Activated naive CD4-positive, alpha-beta T cell treated with anti-CD3 and anti-CD28 coated beads, Interleukin-2, amount 50 U/mL, for 24 hours (primary cell): ENCODE data around the gene SSH3.
"Not testable (repeated sequence)": the region's sequence is repeated elsewhere in the genome, so short reads cannot be mapped to it uniquely, and the experiment has no call there.

Experiments used
- H3K27ac Mint-ChIP-seq: one replicate; pipeline ENCODE4 v1.8.0; 2021; ENCODE audit warnings: mild to moderate bottlenecking, mixed read lengths
- H3K27me3 Mint-ChIP-seq: one replicate; pipeline ENCODE4 v1.8.0; 2021; ENCODE audit warnings: mixed read lengths
- H3K36me3 Mint-ChIP-seq: one replicate; pipeline ENCODE4 v1.8.0; 2021; ENCODE audit warnings: mixed read lengths
- H3K4me1 Mint-ChIP-seq: one replicate; pipeline ENCODE4 v1.8.0; 2021; ENCODE audit warnings: mixed read lengths
- H3K4me3 Mint-ChIP-seq: one replicate; pipeline ENCODE4 v1.8.0; 2021; ENCODE audit warnings: mild to moderate bottlenecking, mixed read lengths
- H3K9me3 Mint-ChIP-seq: one replicate; pipeline ENCODE4 v1.8.0; 2021; ENCODE audit warnings: mixed read lengths

The SSH3 gene

GRCh38 chr11:67303132-67303834, at the start of gene SSH3:
Gene SSH3 (plus strand): TSS chr11:67303530. CDS start chr11:67303626, 96 bp downstream.
- peaks cover 9% of the 10 kb centered on the region for H3K4me1 Mint-ChIP-seq
- H3K4me3 Mint-ChIP-seq = peak within 1 kb of the TSS; percentile 63

GRCh38 chr11:67253872-67254624, 49.3 kb upstream of the SSH3 start:
- Mint-ChIP-seq H3K36me3 (peaks cover 22% of the 10 kb centered on the region), H3K4me3 (no peak overlapping the region), H3K27ac (peak overlapping the region; percentile 81), H3K9me3 (no peaks in the 10 kb centered on the region), H3K27me3 (no peaks in the 10 kb centered on the region), H3K4me1 (peaks cover 52% of the 10 kb centered on the region)

More at GRCh38 chr11:67303132-67303834, at the start of gene SSH3:
- Mint-ChIP-seq H3K9me3 (no peaks in the 10 kb centered on the region), H3K27me3 (no peaks in the 10 kb centered on the region), H3K36me3 (peaks cover 2% of the 10 kb centered on the region), H3K27ac (peak within 1 kb of the TSS; percentile 65)

- H3K27me3 Mint-ChIP-seq = no peaks in the 10 kb centered on the region
- H3K36me3 Mint-ChIP-seq = peaks cover 16% of the 10 kb centered on the region
- no peak overlapping the region for H3K4me3 Mint-ChIP-seq
- peak overlapping the region; percentile 51 for H3K27ac Mint-ChIP-seq
- H3K9me3 Mint-ChIP-seq = no peaks in the 10 kb centered on the region
- peaks cover 45% of the 10 kb centered on the region for H3K4me1 Mint-ChIP-seq
Measured at GRCh38 chr11:67254798-67255197, 48.5 kb upstream of the SSH3 start.

GRCh38 chr11:67255353-67255752, 48.0 kb upstream of the SSH3 start:
- Mint-ChIP-seq H3K27ac (peak overlapping the region; percentile 55), H3K36me3 (peaks cover 16% of the 10 kb centered on the region), H3K27me3 (no peaks in the 10 kb centered on the region), H3K4me1 (peaks cover 44% of the 10 kb centered on the region), H3K4me3 (no peak overlapping the region), H3K9me3 (no peaks in the 10 kb centered on the region)

- H3K4me1 Mint-ChIP-seq = peaks cover 45% of the 10 kb centered on the region
- H3K4me3 Mint-ChIP-seq = no peak overlapping the region
- no peaks in the 10 kb centered on the region for H3K27me3 Mint-ChIP-seq
- H3K27ac Mint-ChIP-seq = peak overlapping the region; percentile 55
- H3K36me3 Mint-ChIP-seq = peaks cover 16% of the 10 kb centered on the region
- H3K9me3 Mint-ChIP-seq = no peaks in the 10 kb centered on the region
Measured at GRCh38 chr11:67255864-67256263, 47.5 kb upstream of the SSH3 start.

- Mint-ChIP-seq H3K27me3 (no peaks in the 10 kb centered on the region), H3K9me3 (no peaks in the 10 kb centered on the region), H3K27ac (peak overlapping the region; percentile 65), H3K4me3 (no peak overlapping the region), H3K4me1 (peaks cover 40% of the 10 kb centered on the region), H3K36me3 (peaks cover 16% of the 10 kb centered on the region)
Measured at GRCh38 chr11:67256477-67257135, 46.7 kb upstream of the SSH3 start.

- Mint-ChIP-seq H3K27ac (no peak overlapping the region), H3K27me3 (no peaks in the 10 kb centered on the region), H3K36me3 (peaks cover 4% of the 10 kb centered on the region), H3K4me3 (no peak overlapping the region), H3K9me3 (no peaks in the 10 kb centered on the region), H3K4me1 (peaks cover 38% of the 10 kb centered on the region)
Measured at GRCh38 chr11:67260406-67260805, 42.9 kb upstream of the SSH3 start.

- not testable (repeated sequence) for H3K27me3 Mint-ChIP-seq, H3K9me3 Mint-ChIP-seq, H3K36me3 Mint-ChIP-seq
- peaks cover 41% of the 10 kb centered on the region for H3K4me1 Mint-ChIP-seq
- H3K4me3 Mint-ChIP-seq = peak overlapping the region; percentile 76
- peak overlapping the region; percentile 17 for H3K27ac Mint-ChIP-seq
Measured at GRCh38 chr11:67260885-67261639, 42.3 kb upstream of the SSH3 start.

- Mint-ChIP-seq H3K27me3 (no peaks in the 10 kb centered on the region), H3K36me3 (no peaks in the 10 kb centered on the region), H3K4me3 (peak overlapping the region; percentile 75), H3K27ac (no peak overlapping the region), H3K9me3 (no peaks in the 10 kb centered on the region), H3K4me1 (peaks cover 41% of the 10 kb centered on the region)
Measured at GRCh38 chr11:67261640-67261945, 41.7 kb upstream of the SSH3 start.

GRCh38 chr11:67261946-67262681, 41.2 kb upstream of the SSH3 start:
- H3K4me1 Mint-ChIP-seq = peaks cover 41% of the 10 kb centered on the region
- H3K9me3 Mint-ChIP-seq = no peaks in the 10 kb centered on the region
- H3K36me3 Mint-ChIP-seq = no peaks in the 10 kb centered on the region
- peak overlapping the region; percentile 79 for H3K4me3 Mint-ChIP-seq
- H3K27ac Mint-ChIP-seq = no peak overlapping the region
- no peaks in the 10 kb centered on the region for H3K27me3 Mint-ChIP-seq

- Mint-ChIP-seq H3K36me3 (no peaks in the 10 kb centered on the region), H3K4me1 (peaks cover 47% of the 10 kb centered on the region), H3K9me3 (no peaks in the 10 kb centered on the region)
Measured at GRCh38 chr11:67262731-67263675, 40.3 kb upstream of the SSH3 start.

GRCh38 chr11:67264260-67264659, 39.1 kb upstream of the SSH3 start:
- H3K27me3 Mint-ChIP-seq = no peaks in the 10 kb centered on the region
- no peaks in the 10 kb centered on the region for H3K9me3 Mint-ChIP-seq
- peak overlapping the region; percentile 80 for H3K27ac Mint-ChIP-seq

More at GRCh38 chr11:67262731-67263675, 40.3 kb upstream of the SSH3 start:
- Mint-ChIP-seq H3K27me3 (no peaks in the 10 kb centered on the region), H3K27ac (peak overlapping the region; percentile 66), H3K4me3 (peak overlapping the region; percentile 79)

GRCh38 chr11:67264877-67265632, 38.3 kb upstream of the SSH3 start:
- Mint-ChIP-seq H3K4me1 (peaks cover 65% of the 10 kb centered on the region), H3K27me3 (no peaks in the 10 kb centered on the region), H3K4me3 (peak overlapping the region; percentile 83), H3K36me3 (no peaks in the 10 kb centered on the region), H3K27ac (peak overlapping the region; percentile 80), H3K9me3 (no peaks in the 10 kb centered on the region)

More at GRCh38 chr11:67264260-67264659, 39.1 kb upstream of the SSH3 start:
- Mint-ChIP-seq H3K36me3 (no peaks in the 10 kb centered on the region), H3K4me3 (no peak overlapping the region), H3K4me1 (peaks cover 57% of the 10 kb centered on the region)
